ENCODE data around the gene SERPINB11. TPM values are rescaled to one million over a fixed set of nuclear protein-coding genes. Genes with fewer than 3 reads are reported as not detected.

The SERPINB11 gene
- polyA plus RNA-seq, 1 donor from 2014 or later: not detected

DNA sequence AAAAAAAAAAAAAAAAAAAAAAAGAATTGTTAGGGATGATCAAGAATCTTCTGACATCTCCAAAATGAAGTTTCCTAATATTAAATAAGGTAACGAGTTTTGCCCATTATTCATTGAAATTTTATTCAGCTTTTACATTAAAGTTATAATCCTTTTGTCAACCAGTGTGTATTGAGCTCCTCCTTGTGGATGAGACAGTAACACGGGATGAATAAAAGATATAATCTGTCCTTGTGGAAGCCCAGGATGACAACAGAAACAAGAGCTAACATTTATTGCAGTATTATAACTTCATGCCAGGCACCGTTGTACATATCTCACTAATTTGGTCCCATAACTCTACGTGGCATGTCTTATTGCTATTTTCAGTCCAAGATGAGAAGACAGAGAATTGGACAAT, 39.0 kb downstream of the SERPINB11 start:
- H3K36me3 ChIP-seq (ENCODE audit: insufficient read depth, low read length): no peaks in the 10 kb centered on the region
- no peaks in the 10 kb centered on the region for H3F3A ChIP-seq (ENCODE audit: insufficient read depth, low read length, poor library complexity, severe bottlenecking)
- H3K79me2 ChIP-seq (replicated peaks; ENCODE audit: insufficient read depth, low read length): no peaks in the 10 kb centered on the region
- no peak overlapping the region for H2AFZ ChIP-seq (ENCODE audit: low read depth, low read length)
- H3K27me3 ChIP-seq (ENCODE audit: insufficient read depth, low read depth, low read length): no peaks in the 10 kb centered on the region
- H4K20me1 ChIP-seq (ENCODE audit: insufficient read depth): no peaks in the 10 kb centered on the region
- no peak overlapping the region for H3K27ac ChIP-seq (ENCODE audit: low read length)
- no peak for TF ChIP-seq POLR2AphosphoS5 (IDR thresholded peaks at IDR 0.05)
- TF ChIP-seq EP300 (conservative IDR thresholded peaks at IDR 0.05; ENCODE audit: poor library complexity, severe bottlenecking): no peak
- TF ChIP-seq TAF1 (IDR thresholded peaks at IDR 0.05; ENCODE audit: low read depth): no peak
- TF ChIP-seq EZH2 (IDR thresholded peaks at IDR 0.05; ENCODE audit: borderline replicate concordance, insufficient read depth, low read length, poor library complexity, severe bottlenecking): no peak
- no peak for TF ChIP-seq SMC3 (conservative IDR thresholded peaks at IDR 0.05; ENCODE audit: poor library complexity)
- no peak for TF ChIP-seq MXI1 (conservative IDR thresholded peaks at IDR 0.05; ENCODE audit: poor library complexity, severe bottlenecking)
- TF ChIP-seq, protein P1, sequence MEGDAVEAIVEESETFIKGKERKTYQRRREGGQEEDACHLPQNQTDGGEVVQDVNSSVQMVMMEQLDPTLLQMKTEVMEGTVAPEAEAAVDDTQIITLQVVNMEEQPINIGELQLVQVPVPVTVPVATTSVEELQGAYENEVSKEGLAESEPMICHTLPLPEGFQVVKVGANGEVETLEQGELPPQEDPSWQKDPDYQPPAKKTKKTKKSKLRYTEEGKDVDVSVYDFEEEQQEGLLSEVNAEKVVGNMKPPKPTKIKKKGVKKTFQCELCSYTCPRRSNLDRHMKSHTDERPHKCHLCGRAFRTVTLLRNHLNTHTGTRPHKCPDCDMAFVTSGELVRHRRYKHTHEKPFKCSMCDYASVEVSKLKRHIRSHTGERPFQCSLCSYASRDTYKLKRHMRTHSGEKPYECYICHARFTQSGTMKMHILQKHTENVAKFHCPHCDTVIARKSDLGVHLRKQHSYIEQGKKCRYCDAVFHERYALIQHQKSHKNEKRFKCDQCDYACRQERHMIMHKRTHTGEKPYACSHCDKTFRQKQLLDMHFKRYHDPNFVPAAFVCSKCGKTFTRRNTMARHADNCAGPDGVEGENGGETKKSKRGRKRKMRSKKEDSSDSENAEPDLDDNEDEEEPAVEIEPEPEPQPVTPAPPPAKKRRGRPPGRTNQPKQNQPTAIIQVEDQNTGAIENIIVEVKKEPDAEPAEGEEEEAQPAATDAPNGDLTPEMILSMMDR (IDR thresholded peaks at IDR 0.05; ENCODE audit: poor library complexity, severe bottlenecking): peak; percentile 46
- H3K9me3 ChIP-seq (ENCODE audit: low read length): no peaks in the 10 kb centered on the region
- no peak overlapping the region for H3K9ac ChIP-seq (ENCODE audit: low read length)
- H3K4me2 ChIP-seq (ENCODE audit: low read length): no peak overlapping the region
- no peak overlapping the region for H3K4me3 ChIP-seq (ENCODE audit: low read length)
- H3K9me2 ChIP-seq (ENCODE audit: insufficient read depth, low read length): no peaks in the 10 kb centered on the region

DNA sequence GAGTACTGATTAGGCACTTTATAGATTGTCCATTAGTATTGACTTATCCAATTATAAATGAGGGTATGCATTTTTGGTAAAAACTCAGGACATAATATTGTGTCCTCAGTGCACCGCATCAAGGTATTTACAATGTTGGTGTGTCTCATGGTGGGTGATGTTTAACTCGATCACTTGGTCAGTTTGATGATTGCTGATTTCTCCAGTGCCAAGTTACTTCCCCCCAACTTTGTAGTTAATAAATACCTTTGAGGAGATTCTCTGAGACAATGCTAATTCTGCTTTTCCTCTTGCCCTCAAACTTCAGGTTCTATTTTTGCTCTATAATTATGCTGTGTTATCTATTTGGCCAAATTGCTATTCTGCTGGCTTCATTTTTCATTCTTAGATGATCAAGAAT, 44.2 kb downstream of the SERPINB11 start:
- no peak overlapping the region for H3K4me3 ChIP-seq (ENCODE audit: low read length)
- no peaks in the 10 kb centered on the region for H3F3A ChIP-seq (ENCODE audit: insufficient read depth, low read length, poor library complexity, severe bottlenecking)
- TF ChIP-seq EZH2 (IDR thresholded peaks at IDR 0.05; ENCODE audit: borderline replicate concordance, insufficient read depth, low read length, poor library complexity, severe bottlenecking): no peak
- TF ChIP-seq POLR2AphosphoS5 (IDR thresholded peaks at IDR 0.05): no peak
- TF ChIP-seq MXI1 (conservative IDR thresholded peaks at IDR 0.05; ENCODE audit: poor library complexity, severe bottlenecking): no peak
- no peak for TF ChIP-seq SMC3 (conservative IDR thresholded peaks at IDR 0.05; ENCODE audit: poor library complexity)
- TF ChIP-seq, protein P1 (IDR thresholded peaks at IDR 0.05; ENCODE audit: poor library complexity, severe bottlenecking): no peak
- TF ChIP-seq EP300 (conservative IDR thresholded peaks at IDR 0.05; ENCODE audit: poor library complexity, severe bottlenecking): no peak
- no peak for TF ChIP-seq RAD21 (conservative IDR thresholded peaks at IDR 0.05)
- TF ChIP-seq, protein P2, sequence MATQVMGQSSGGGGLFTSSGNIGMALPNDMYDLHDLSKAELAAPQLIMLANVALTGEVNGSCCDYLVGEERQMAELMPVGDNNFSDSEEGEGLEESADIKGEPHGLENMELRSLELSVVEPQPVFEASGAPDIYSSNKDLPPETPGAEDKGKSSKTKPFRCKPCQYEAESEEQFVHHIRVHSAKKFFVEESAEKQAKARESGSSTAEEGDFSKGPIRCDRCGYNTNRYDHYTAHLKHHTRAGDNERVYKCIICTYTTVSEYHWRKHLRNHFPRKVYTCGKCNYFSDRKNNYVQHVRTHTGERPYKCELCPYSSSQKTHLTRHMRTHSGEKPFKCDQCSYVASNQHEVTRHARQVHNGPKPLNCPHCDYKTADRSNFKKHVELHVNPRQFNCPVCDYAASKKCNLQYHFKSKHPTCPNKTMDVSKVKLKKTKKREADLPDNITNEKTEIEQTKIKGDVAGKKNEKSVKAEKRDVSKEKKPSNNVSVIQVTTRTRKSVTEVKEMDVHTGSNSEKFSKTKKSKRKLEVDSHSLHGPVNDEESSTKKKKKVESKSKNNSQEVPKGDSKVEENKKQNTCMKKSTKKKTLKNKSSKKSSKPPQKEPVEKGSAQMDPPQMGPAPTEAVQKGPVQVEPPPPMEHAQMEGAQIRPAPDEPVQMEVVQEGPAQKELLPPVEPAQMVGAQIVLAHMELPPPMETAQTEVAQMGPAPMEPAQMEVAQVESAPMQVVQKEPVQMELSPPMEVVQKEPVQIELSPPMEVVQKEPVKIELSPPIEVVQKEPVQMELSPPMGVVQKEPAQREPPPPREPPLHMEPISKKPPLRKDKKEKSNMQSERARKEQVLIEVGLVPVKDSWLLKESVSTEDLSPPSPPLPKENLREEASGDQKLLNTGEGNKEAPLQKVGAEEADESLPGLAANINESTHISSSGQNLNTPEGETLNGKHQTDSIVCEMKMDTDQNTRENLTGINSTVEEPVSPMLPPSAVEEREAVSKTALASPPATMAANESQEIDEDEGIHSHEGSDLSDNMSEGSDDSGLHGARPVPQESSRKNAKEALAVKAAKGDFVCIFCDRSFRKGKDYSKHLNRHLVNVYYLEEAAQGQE (IDR thresholded peaks at IDR 0.05; ENCODE audit: borderline replicate concordance): no peak
- TF ChIP-seq TAF1 (IDR thresholded peaks at IDR 0.05; ENCODE audit: low read depth): no peak
- H3K27me3 ChIP-seq (ENCODE audit: insufficient read depth, low read depth, low read length): no peaks in the 10 kb centered on the region
- no peak overlapping the region for H3K9ac ChIP-seq (ENCODE audit: low read length)
- no peaks in the 10 kb centered on the region for H3K36me3 ChIP-seq (ENCODE audit: insufficient read depth, low read length)
- H4K20me1 ChIP-seq (ENCODE audit: insufficient read depth): no peaks in the 10 kb centered on the region
- no peaks in the 10 kb centered on the region for H3K9me2 ChIP-seq (ENCODE audit: insufficient read depth, low read length)
- no peak overlapping the region for H2AFZ ChIP-seq (ENCODE audit: low read depth, low read length)
- H3K4me2 ChIP-seq (ENCODE audit: low read length): no peak overlapping the region
- H3K79me2 ChIP-seq (replicated peaks; ENCODE audit: insufficient read depth, low read length): no peaks in the 10 kb centered on the region
- no peak overlapping the region for H3K27ac ChIP-seq (ENCODE audit: low read length)
- no peaks in the 10 kb centered on the region for H3K9me3 ChIP-seq (ENCODE audit: low read length)
